ENCODE measurements around the gene MACROD2.
A peak's percentile ranks its signal among the peaks of the same experiment; 100 is the strongest.

Gene MACROD2

GRCh38 chr20:15622368-15622767, 1627.1 kb downstream of the MACROD2 start:
- DNase-seq = no peak

DNA sequence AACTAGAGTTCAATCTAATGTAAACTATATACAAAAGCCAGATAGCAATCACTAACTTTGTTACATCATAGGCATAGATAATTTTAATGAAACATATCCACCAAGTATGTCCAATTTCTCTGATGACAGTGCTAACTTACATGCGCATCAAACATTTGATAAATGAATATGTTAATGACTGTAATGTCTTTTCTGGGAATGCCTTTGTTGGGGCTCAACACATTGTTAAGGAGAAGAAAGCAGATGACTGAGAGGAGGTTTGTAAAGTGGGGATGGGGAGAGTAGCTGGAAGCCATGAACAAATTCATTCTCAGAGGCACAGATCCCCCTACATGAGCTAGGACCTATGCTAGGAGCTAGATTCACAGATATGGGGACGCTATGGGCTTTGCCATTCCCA, 1627.9 kb downstream of the MACROD2 start:
- no peak for DNase-seq

DNA sequence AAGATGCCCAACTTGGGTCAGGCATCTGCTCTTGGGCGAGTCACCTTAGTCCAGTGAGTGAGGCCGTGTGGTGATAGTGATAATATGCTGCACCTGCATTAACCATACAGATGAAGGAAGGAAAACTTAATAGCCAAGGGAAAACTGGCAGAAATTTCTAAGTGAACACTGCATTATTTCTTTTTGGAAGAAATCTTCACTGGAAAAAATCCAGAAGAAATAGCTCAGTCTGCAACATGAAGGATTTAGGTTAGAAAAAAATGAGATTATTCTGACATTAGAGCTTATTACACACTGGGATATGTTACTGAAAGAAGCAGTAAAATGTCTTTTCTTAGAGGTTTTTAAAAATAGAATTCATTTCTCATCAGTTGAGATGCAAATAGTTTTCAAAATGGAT, 1630.7 kb downstream of the MACROD2 start:
- no peak for DNase-seq

- no peak for DNase-seq
These were observed 1631.8 kb downstream of the MACROD2 start for GRCh38 chr20:15627089-15627488.

- DNase-seq = no peak
These were observed 1632.2 kb downstream of the MACROD2 start for GRCh38 chr20:15627501-15627903.

GRCh38 chr20:15628851-15629353, 1633.6 kb downstream of the MACROD2 start:
- DNase-seq = no peak

DNA sequence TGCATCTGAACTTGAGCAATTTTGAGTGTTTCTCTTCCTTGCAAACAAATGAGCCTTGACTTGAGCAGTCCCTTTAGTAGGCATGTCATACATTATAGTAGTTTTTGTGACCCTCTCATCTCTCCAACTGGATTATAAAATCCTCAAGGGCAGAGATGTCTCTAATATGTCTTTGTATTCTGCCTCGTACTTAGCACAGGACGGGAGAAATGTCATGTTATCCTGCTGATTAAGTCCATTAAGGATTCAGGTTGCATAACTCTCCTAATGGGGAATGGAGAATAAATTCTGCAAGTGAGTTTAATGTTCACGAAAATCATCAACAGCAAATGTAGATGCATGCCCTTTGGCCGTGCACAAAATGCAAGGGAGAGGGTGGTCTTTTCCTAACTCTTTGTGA, 1635.0 kb downstream of the MACROD2 start:
- no peak for DNase-seq

DNA sequence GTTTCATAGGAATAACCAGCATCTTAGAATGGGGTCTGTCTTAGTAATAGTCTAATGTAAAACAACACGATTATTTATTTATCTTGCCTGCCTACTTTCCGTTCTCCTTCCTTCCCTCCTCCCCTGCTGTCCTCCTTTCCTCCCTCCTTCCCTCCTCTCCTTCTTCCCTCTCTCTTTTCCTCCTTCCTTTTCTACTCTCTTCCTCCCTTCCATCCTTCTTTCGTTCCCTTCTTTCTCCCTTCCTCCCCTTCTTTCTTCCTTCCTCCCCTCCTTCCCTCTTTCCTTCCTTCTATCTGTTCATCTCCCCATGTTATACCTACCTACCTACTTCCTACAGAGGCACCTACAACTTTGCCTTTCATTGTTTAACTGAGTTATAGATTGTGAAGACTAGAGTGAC, 1637.4 kb downstream of the MACROD2 start:
- no peak for DNase-seq

DNA sequence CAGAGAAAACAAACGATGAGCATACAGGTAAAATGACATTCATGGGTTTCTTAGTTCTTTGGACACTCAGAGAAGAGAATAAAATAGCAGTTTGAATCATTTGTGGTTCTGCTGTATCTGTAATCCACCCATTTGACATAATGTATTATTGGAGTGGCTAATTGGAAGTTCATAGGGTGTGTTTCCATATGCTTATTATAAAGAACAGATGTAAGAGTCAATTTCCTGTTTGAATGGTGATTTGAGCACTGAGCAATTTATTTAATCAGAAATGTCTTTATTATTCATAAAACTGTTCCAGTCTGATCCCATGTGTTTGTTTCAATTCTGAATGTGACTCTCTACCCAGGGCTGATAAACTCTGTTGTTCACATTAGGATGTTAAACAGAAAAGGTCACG, 1638.8 kb downstream of the MACROD2 start:
- no peak for DNase-seq

DNA sequence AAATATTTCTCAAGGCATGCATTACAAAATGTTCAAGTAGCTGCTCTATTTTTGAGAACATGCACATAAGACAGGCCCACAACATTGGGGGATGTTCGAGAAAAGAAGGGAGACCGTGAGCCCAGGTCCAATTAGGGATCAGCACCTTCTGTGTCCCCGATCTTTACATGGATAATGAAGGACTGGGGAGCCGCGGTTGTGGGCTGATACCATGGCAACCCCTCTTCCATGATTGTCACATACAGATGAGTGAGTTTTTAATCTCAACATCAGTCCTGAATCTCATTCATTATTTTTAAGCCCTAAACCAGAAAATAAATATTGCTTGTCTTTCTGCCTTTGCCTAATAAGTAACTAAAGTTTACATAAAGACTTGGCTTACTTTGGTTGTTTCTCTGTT, 1642.2 kb downstream of the MACROD2 start:
- no peak for DNase-seq

GRCh38 chr20:15637950-15638754, 1642.8 kb downstream of the MACROD2 start:
- DNase-seq = no peak

DNA sequence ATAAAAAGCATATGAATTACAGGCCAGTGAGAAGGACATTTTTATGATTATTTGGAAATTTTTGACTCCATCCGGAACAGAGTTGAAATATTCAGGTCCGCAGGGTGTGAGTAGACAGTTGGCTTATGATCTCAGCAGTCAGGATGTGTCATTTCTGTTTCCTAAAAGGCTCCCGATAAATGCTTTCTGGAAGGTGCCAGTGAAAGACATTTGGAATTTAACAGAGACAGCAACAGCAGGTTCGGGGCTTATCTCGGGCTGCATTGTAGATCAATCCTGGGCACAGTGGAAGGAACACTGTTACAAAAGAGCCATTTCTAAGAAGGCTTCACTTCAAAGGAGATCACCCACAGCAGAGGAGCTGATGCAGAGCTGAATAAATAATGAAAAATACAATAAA, 1643.5 kb downstream of the MACROD2 start:
- DNase-seq = no peak

GRCh38 chr20:15639839-15640238, 1644.5 kb downstream of the MACROD2 start:
- no peak for DNase-seq

GRCh38 chr20:15642109-15642508, 1646.8 kb downstream of the MACROD2 start:
- no peak for DNase-seq

GRCh38 chr20:15642676-15643075, 1647.4 kb downstream of the MACROD2 start:
- DNase-seq = no peak

- no peak for DNase-seq
These were observed 1648.4 kb downstream of the MACROD2 start for GRCh38 chr20:15643713-15644112.

- DNase-seq = no peak
These were observed 1650.5 kb downstream of the MACROD2 start for GRCh38 chr20:15645816-15646215.

DNA sequence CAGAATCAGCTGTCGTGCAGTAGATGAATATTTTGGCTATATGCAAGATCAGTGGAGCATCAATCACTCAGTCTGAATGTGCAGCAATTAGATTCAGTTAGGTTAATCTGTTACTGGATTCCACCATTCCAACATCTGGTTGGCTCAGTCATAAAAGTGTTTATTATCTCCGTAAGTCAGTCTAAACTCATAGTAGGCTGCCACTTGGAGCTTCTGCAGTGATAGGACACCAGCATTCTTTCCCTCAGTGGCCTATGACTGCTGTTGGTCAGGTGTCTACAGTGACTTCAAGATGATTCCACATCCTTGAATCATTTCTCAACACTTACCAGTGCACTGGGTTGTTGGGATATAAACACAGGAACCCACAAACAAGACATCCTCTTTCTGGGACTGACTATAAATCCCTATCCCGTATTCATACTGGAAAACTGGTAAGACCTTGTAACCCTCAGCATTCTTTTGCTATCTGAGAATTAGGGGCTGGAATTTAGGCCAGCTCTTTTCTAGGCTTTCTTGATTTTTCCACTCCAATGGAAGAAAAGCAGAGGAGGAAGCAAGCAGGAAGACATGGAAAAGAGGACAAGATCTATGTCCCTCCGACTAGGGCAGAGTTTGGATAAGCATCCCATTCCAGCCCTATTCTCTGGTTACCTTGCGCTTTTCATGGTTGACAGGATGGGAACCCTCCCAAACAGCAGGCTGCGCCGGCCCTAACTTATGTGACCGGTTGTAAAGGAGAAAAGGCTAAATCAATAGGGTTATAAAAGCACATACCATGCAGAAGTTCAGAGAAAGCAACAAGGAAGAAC, 1658.3 kb downstream of the MACROD2 start:
- DNase-seq = no peak

DNA sequence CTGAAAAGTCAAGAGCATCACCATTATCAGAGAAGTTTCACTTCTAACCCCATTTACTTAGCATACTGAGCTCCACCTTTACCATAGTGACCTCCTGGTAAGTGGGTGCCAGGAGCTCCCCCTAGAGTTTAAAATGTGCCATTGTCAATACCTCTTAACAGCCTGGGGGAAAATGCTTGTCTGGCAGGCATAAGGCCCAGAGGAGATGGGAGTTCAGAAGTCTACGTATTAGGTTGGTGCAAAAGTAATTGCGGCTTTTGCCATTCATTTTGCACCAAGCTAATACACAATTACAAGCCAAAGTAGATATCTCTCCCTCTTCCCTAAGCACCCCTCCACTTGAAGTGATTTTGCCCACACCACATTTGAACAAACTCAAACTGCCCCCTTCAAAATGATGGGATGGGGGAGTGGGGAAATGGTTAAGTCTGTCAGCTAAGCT, 1658.9 kb downstream of the MACROD2 start:
- peak; percentile 17 to 38 for DNase-seq

GRCh38 chr20:15655295-15655874, 1660.1 kb downstream of the MACROD2 start:
- DNase-seq = no peak

DNA sequence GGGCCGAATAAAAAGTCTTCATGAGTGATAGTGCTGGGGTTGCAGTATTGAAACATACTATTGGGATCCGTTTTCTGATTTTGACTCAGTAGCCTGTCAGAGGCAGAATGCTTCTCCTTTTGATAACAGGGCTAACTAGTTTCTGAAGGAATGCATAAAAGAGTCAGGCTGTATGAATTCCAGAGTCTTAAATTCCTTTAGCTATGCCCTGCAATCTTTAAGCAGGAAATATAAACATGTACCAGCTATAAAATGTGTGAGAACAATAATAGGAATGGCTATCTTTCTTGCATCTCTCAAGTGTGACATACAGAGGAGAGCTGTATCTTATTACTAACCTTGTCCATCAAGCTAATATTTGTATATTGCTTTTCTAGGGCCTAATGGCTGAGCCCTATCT, 1660.8 kb downstream of the MACROD2 start:
- no peak for DNase-seq

GRCh38 chr20:15658295-15658694, 1663.0 kb downstream of the MACROD2 start:
- DNase-seq = peak in 1 of 2 donors; percentile 6

DNA sequence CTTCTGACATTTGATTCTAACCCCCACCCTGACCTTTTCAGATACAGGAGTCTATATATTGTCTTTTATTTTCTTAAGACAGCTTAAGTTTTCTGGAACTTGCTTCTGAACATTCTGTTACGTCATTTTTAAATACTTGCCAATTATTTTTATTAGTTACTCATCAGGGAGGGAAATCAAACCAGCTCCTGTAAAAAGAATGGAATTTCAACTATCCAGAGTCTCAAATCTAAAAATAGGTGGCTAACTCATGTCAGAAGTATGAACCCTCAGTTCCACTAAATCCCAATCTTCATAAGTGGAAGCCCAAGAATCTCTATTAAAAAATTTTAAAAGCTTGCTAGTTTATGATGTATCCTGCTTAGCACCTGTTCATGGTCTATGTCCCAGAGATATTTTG, 1677.9 kb downstream of the MACROD2 start:
- no peak for DNase-seq

All from hippocampal formation (tissue), 2 donors.